Effector CD8-positive, alpha-beta T cell (primary cell): ENCODE data around the gene EIF4EBP2.
A peak's percentile ranks its signal among the peaks of the same experiment; 100 is the strongest.

Experiments used
- DNase-seq: peaks from one replicate; lab custom pipeline; 2025; lab: John Stamatoyannopoulos, UW

Gene EIF4EBP2

DNA sequence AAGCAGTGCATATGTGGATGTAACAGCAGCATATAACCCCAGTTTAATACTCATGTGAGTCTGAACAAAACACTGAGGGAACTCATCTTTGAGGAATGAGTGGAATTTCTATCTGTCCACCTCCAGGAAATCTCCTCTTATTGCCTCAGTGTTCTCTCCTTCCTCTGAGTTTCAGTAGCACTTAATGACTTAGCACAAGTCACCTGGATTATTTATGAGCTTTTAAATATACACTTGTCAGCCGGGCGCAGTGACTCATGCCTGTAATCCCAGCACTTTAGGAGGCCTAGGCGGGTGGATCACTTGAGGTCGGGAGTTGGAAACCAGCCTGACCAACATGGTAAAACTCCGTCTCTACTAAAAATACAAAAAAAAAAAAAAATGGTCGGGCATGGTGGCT, 25.8 kb upstream of the EIF4EBP2 start:
- DNase-seq = no peak

DNA sequence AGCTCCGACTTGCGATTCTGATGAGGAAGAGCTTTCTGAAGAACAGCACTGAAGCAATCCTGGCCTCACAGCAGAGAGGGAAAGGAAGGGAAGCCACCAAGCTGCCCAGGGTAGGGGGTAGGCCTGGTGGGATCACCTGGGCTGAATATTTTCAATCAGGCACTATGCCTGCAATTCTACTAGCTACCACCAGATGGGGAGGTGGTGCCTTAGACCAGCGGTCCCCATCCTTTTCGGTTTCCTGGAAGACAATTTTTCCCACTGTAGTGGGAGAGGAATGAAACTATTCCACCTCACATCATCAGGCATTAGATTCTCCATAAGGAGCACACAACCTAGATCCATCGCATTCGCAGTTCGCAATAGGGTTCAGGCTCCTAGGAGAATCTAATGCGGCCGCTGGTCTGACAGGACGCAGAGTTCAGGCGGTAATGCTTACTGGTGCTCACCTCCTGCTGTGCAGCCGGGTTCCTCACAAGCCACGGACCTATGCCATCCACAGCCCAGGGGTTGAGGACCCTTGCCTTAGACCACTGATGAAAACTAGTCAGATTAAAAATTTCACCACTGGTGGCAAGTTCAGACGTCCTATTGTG, 24.3 kb upstream of the EIF4EBP2 start:
- no peak for DNase-seq

DNA sequence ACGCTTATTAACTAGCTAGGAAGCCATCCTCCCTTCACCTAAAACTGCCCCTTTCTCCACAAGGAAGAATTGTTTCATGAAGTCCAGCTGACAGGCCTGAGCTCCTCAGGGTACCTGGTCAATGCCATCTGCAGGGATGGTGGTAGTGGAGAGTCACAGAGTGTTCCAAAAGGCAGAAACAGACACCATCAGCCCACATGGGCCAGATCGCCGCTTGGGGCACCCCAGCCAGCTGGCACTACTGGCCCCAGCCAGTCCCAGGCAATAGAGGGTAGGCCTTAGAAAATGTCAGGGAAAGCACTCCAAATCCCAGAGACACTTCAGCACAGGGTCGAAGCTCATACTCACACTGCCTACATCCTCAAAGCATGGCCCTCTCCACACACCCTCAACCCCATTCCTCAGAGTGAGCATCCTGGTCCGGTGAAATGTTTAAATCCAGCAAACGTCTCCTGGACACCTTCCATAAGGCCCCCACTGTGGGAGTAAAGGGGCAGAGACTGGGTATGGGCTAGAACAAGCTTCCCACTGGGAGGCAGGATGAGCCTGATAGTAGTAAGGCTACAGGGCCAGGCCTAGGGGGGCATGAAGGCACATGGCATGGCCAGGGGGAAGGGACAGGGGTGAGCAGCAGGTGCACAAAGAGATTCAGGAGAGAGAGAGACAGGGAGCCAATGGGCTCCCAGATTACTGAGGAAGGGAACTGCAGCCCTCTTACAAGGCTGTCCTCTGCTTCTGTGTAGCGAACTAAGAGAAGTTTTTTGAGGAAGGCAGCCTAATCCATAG, 23.4 kb upstream of the EIF4EBP2 start:
- no peak for DNase-seq

GRCh38 chr10:70381471-70382421, 22.2 kb upstream of the EIF4EBP2 start:
- DNase-seq = peak; percentile 8

GRCh38 chr10:70391654-70392053, 12.3 kb upstream of the EIF4EBP2 start:
- no peak for DNase-seq

DNA sequence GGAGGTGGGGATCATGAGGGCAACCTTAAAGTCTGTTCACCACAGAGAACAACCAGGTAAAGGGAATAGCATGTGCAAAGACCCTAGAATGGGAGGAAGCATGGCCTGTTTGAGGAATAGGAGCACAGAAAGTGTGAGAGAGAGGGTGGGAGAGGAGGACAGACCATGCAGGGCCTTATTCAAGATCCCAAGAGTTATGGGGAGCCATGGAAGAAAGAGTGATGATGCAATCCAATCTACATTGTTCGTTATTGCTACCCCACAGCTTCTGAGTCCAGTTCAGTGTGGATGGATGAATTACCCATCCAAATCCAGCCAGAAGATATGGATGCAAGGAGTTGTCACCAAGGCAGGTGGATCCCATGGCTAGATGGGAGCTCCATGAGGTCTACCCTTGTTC, 7.8 kb upstream of the EIF4EBP2 start:
- DNase-seq = no peak

DNA sequence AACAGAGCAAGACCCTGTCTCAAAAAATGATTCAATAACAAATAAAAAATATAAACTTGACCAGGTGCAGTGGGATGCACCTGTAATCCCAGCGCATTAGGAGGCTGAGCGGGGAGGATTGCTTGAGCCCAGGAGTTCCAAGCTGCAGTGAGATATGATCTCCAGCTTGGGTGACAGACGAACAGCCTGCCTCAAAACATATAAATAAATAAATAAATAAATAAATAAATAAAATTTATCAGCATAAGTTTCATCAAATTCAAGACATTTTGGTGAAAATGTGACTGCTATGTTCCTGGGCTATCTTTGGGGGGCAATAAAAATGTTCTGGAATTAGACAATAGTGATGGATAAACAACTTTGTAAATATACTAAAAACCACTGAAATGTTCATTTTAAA, 4.8 kb upstream of the EIF4EBP2 start:
- DNase-seq = no peak

DNA sequence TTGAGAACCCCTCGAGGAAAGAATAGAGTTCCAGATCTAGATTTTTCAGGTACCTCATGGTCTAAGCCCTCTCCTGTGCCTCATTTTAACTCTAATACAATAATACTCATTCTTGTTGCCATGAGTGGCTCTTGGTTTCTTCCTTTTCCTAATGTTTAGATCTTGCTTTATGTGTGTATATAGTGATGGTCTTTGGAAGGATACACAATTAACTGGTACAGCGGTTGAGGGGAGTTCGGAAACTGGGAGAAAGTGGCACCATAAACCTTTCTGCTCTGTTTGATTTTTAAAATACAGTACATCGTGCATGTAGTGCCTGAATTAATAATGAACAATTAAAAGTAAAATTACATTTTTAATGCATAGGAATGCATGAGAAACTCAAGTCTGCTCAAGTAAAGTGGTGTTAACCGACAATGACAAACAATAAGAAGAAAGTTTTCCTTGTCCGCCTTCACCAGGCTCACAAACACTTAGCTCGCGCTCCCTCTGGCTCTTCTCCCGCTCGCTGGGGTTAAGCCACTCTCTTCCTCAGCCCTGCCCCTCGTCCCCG, 386 bp upstream of the EIF4EBP2 start:
- no peak for DNase-seq

DNA sequence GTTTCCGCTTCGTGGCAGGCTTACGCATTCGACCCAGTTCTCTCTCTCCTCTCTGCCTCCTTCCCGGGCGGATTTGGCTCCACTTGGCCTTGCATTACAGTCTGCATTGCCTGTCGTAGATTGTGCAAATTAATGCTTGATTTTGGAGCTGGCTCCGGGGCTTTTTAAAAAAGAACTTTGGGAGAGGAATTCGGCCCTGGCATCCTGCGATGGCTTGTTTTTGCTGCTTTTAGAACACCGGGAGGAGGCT, 767 bp downstream of the EIF4EBP2 start:
- DNase-seq = no peak

DNA sequence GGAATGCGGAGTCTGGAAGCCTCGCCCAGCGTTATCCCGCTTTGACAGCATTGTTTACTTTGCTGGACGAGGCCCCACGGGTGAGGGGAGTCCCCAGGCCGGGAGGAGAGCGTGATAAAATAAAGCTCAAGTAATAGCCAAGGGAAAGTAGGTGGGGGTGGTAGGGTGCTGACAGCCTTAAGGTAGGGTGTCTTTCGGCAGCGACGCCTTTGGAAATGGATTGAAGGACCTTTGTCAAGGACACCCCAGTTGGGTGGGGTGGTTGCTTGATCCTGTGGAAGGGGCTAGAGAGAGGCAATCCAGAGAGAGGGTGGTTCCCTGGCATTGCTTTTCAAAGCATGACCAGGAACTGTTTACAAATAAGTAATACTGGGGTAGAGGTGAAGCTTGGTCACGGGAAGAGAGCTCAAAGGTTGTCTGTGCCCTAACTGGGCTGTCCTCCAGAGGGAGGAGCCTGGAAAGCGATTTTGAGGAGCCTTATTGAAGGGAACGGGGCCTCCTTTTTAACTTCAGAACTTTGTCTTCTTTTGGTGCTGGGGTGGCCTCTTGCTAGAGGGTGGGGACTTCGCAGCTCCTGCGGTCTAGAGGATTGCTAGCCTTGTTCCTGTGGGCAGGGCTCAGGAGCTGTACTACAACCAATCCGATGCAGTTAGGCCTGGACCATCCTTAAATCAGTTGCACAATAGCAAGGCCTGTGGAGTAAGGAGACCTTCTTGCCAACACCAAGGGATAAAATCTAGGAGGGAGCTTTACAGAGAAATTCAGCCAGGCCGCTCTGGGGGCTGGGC, 1.3 kb downstream of the EIF4EBP2 start:
- DNase-seq = no peak

- DNase-seq = no peak
These were observed 5.8 kb downstream of the EIF4EBP2 start for GRCh38 chr10:70409772-70410171.

- DNase-seq = no peak
These were observed 6.7 kb downstream of the EIF4EBP2 start for GRCh38 chr10:70410608-70411007.

- DNase-seq = no peak
These were observed 8.4 kb downstream of the EIF4EBP2 start for GRCh38 chr10:70412356-70412755.

DNA sequence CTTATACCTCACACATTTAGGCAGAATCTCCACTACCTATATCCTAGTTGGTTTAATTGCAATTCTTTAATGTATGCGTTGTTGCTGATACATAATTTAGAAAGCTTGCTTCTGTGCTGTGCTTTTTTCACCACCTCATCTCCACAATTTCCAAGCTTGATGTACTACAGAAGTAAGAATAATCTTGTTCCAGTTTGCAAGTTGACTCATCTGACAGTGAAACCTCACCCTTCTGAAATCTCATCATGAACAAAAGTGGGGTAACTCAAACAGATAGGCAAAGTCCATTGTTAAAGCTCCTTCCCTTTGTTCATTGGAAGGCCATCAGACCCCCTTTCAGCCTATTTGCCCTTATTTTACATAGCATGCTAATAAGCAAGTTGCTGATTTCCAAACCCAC, 13.6 kb downstream of the EIF4EBP2 start:
- DNase-seq = no peak

GRCh38 chr10:70418229-70418628, 14.3 kb downstream of the EIF4EBP2 start:
- DNase-seq = no peak

DNA sequence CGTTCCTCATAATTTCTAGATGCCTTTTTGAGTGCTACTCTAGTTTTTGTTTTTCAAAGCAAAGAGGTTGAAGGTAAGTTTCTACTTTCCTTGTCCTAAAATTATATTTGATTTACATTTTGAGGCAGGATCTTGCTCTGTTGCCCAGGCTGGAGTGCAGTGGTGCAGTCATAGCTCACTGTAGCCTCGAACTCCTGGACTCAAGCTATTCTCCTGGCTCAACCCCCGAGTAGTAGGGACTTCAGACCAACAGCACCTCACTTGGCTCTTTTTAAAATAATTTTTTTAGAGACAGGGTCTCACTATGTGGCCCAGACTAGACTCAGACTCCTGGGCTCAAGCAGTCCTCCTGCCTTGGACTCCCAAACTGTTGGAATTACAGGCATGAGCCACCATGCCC, 14.8 kb downstream of the EIF4EBP2 start:
- DNase-seq = no peak

- DNase-seq = no peak
These were observed 20.4 kb downstream of the EIF4EBP2 start for GRCh38 chr10:70424320-70424719.

GRCh38 chr10:70425096-70425495, 21.2 kb downstream of the EIF4EBP2 start:
- DNase-seq = no peak

DNA sequence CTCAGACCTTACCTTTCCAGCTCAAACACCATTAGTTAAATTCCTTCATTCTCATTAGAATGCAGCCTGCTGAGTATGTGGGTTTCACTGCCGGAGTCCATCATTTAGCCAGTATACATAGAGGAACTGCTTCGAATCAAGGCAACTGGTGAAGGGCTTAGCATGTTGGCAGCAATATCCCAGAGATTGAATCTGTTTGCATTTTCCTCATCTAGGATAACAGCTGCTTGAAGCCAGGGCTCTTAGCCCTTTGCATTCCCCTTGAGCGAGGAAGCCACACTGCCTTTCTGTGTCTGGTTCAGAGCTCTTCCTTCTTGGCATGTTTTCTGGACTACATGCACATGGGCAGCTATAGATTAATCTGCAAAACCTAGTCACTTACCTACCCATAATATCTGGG, 22.9 kb downstream of the EIF4EBP2 start:
- no peak for DNase-seq

DNA sequence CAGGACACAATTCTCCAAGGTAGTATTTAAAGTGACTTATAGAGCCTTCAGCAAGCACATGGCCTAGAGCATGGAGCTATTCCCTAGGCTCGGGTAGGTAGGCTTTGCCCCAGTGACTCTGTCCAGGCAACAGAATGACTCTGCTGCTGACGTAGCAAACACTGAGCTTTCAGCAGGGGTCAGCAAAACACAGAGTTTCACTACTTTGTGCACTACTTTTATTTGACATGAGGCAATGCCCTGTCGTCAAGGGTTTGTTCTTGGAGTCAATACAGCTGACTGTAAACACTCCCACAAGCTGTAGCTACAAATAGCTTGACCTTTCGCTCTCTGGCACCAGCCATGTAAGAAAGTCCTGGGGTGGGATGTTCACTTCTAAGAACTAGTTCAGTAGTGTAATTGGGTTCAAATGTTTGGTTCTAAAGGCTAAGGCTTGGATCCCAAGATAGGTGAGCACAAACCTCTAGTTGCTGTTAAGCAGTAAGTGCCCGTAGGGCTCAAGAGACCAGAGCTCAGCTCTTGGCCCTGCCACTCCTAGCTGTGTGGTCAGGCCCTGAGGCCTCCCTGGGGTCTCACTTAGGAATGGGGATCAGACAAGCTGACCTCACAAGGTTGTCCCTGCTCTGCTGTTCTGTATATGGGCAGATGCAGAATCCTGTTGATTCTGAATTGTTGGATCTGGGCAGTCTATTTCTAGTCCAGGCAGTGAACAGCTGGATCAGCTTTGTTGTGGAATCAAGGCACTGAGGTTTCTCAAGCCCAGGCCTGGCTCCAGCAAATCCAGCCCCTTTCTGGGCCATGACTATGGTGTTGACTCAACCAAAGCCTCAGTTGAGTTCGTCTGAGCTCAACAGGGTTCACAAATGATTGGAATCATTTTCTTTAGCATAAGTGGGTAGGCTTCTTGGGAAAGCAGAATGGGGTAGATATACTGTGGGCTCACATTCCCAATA, 26.8 kb downstream of the EIF4EBP2 start:
- DNase-seq = no peak

DNA sequence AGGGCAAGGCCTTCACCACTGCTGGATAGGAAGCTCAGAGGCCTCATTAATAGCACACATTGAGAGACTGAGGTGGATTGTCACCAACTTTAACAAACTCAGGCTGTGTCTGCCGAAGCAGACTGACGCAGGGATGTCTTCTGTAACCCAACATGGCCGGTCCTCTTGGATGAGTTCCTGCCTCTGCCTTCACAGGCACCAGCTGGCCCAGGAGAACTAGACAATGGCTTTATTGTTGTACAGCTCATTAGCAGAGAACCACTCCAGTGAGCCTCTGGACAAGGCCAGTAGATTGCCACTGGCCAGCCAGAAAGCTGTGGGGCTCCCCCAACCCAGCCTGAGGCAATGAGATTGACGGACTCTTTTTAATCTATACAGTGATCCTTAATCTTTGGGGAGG, 28.2 kb downstream of the EIF4EBP2 start:
- no peak for DNase-seq
